Measurements from ENCODE around the gene CDK5. TPM values are rescaled to one million over a fixed set of nuclear protein-coding genes. Genes with fewer than 3 reads are reported as not detected.

The CDK5 gene
- total RNA-seq, 2 experiments from 2014 or later = 10.0 to 10.1 TPM

DNA sequence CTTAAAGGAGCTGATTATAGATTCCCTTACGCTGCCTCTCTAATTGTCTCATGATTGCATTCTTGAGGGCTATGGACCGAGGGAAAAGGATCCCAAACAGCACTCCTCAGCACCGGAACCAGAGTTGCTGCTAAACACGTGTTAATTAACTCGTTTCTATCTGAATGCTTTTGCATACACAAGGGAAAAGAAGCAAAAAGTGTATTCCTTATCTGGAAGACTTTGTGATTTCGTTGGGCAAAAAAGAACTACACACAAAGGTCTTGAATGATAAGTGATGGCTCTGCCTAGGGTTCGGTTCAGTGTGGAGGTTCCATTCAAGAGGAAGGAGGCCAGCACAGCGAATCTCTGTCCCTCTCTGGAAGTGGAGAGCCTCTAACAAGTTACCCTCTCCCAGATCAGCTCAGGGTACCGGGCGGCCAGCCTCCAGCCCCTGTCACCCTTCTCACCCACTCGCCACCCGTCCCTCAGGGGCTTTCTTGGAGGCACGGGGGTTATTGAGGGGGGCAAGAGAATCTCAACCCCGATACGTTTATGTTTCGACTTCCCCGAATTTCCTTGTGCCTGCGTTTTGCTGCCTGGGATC is 1.2 kb upstream of the CDK5 start:
- no peaks in the 10 kb centered on the region for H3K36me3 Mint-ChIP-seq (ENCODE audit: low read depth)
- H3K4me1 Mint-ChIP-seq (ENCODE audit: low read depth) = peaks cover 35% of the 10 kb centered on the region
- peak overlapping the region; percentile 85 for H3K4me3 Mint-ChIP-seq
- H3K9me3 Mint-ChIP-seq = no peaks in the 10 kb centered on the region
- no peak for DNase-seq
- H3K27me3 Mint-ChIP-seq (ENCODE audit: low read depth) = no peaks in the 10 kb centered on the region
- CTCF ChIA-PET = interaction anchor here (0.6 to 1.2 kb wide), 4 partner anchors 28 to 74 kb away, joined by 3 to 5 read pairs (median 4); no protein-coding TSS in a partner anchor
- H3K27ac Mint-ChIP-seq = peak overlapping the region; percentile 89
- intact Hi-C loops (cut with micrococcal nuclease) = loop anchor here (1.0 kb wide), 8 partner anchors 20 to 291 kb away; partner anchors contain the start of genes ABCB8, ABCF2, CHPF2 and FASTK

DNA sequence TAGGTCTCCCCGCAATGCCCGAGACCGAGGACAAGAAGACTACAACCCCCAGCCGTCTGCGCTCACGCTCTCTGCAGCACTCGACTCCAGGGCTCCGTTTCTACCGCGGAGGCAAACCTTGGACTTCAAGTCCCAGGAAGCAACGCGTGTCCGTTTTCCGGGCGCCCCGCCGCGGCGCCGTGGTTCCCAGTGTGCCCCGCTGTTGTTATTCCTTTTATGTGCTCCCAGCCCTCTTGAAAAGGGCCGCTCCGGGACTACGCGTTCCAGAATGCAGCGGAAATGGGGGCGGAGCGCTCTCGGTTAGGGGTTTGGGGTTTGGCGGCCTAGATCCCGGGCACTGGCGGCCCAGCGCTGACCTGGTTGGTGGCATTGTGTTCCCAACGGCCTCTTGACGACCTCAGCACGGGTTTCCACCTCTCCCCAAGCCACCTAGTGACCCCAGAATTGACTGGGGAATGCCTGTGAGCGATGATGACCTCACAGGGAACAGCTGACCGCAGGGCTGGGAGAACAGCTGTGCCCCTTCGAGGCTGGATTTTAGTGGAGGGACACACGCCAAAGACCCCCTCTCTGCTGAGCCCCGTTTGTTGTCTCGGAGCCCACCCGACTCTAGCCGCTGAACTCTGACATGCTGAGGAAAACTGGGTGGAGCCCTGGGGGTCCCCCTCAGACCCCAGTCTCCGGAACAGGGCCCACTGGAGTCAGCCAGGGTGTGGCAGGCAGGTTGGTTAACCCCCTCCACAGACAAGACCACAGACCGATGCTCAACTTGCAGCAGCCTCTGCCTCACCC is 488 bp upstream of the CDK5 start:
- Mint-ChIP-seq H3K4me1 (ENCODE audit: low read depth) (peaks cover 35% of the 10 kb centered on the region), H3K4me3 (peak overlapping the region; percentile 85), H3K27me3 (ENCODE audit: low read depth) (no peaks in the 10 kb centered on the region), H3K27ac (peak overlapping the region; percentile 89), H3K9me3 (no peaks in the 10 kb centered on the region), H3K36me3 (ENCODE audit: low read depth) (no peaks in the 10 kb centered on the region)
- CTCF ChIA-PET = interaction anchor here (0.6 to 1.2 kb wide), 4 partner anchors 27 to 74 kb away, joined by 3 to 5 read pairs (median 4); no protein-coding TSS in a partner anchor
- intact Hi-C loops (cut with micrococcal nuclease) = loop anchor here (1.0 kb wide), 7 partner anchors 19 to 292 kb away; partner anchors contain the start of genes ABCB8, ABCF2, CHPF2 and FASTK
- peak; percentile 98 for DNase-seq

DNA sequence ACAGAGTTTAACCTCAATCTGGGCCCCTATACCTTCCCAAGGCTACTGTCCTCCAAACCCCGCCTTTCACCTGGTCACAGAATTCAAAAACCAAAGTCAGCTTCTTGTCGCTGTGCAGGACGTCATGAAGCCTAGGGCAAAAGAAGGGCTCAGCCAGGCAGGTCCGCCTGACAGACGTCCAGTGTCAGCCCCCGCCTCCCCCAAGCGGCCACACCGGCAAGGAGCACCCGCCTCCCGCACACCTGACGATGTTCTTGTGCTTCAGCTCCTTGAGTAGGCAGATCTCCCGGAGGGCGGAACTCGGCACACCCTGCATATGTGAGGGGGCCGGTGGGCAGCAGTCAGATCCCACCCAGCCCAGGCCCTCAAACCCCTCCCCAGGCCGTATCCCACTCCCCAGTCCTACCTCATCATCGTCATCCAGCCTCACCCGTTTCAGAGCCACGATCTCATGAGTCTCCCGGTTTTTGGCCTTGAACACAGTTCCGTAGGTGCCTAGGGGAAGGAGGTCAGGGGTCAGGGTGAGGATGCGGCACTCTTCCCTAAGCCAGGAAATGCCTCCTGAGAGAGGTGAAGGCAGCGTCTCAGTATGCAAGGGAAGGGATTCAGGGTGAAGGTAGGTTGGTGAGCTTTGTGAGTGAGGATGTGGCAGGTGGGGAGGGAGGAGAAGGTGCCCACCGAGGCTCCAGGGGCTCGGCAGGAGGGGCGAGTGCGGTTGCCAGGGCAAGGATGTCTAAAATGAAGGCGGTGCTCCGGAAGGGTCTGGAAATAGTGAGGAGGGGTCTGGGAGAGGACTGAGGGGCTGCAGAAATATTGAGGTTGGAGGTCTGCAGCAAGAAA is 811 bp downstream of the CDK5 start:
- Mint-ChIP-seq H3K27ac (no peak overlapping the region), H3K27me3 (ENCODE audit: low read depth) (no peaks in the 10 kb centered on the region), H3K36me3 (ENCODE audit: low read depth) (no peaks in the 10 kb centered on the region), H3K9me3 (no peaks in the 10 kb centered on the region), H3K4me1 (ENCODE audit: low read depth) (peaks cover 39% of the 10 kb centered on the region), H3K4me3 (peak overlapping the region; percentile 85)
- CTCF ChIA-PET = no interaction called here
- intact Hi-C loops (cut with micrococcal nuclease) = no loop called here
- no peak for DNase-seq

DNA sequence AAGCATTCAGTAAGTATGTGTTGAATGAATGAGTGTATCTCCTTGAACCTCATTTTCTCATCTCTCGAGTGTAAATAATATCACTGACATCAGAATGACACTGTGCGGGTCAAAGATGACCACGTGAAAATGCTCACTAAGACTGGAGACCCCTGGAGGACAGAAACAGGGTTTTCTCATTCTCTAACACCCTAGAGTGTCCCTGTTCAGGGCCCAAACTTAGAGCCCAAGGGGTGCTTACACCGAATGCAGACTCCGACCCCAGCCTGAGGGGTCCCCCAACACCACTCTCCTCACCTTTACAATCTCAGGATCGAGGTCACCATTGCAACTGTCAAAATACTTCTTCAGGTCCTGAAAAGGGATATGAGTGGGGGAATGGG is 1.4 kb downstream of the CDK5 start:
- Mint-ChIP-seq H3K27ac (no peak overlapping the region), H3K4me3 (peak overlapping the region; percentile 85), H3K9me3 (no peaks in the 10 kb centered on the region), H3K27me3 (ENCODE audit: low read depth) (no peaks in the 10 kb centered on the region), H3K4me1 (ENCODE audit: low read depth) (peaks cover 36% of the 10 kb centered on the region), H3K36me3 (ENCODE audit: low read depth) (no peaks in the 10 kb centered on the region)
- CTCF ChIA-PET = interaction anchor here (1.2 kb wide), 1 partner anchor 64 kb away, joined by 3 read pairs; no protein-coding TSS in a partner anchor
- no peak for DNase-seq
- intact Hi-C loops (cut with micrococcal nuclease) = no loop called here

DNA sequence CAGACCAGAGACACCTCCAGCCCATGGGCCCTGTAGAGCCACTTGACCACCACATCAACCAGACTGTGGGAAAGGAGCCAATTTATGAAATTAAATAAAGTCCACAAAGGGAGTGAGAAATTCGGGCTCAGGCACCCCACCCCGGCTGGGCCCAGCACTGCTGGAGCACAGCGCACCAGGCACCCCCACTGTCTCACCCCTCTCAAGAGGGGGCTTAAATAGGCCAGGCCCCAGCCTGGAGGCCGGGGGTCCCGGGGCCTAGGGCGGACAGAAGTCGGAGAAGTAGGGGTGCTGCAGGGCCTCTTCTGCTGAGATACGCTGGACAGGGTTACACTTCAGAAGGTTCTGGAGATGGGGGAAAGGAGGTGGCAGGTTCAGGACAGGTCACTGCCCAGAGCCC is 3.9 kb downstream of the CDK5 start:
- no peak overlapping the region for H3K27ac Mint-ChIP-seq
- no peaks in the 10 kb centered on the region for H3K36me3 Mint-ChIP-seq (ENCODE audit: low read depth)
- peaks cover 19% of the 10 kb centered on the region for H3K4me1 Mint-ChIP-seq (ENCODE audit: low read depth)
- intact Hi-C loops (cut with micrococcal nuclease) = no loop called here
- no peaks in the 10 kb centered on the region for H3K9me3 Mint-ChIP-seq
- no peaks in the 10 kb centered on the region for H3K27me3 Mint-ChIP-seq (ENCODE audit: low read depth)
- CTCF ChIA-PET = no interaction called here
- H3K4me3 Mint-ChIP-seq = no peak overlapping the region
- no peak for DNase-seq

DNA sequence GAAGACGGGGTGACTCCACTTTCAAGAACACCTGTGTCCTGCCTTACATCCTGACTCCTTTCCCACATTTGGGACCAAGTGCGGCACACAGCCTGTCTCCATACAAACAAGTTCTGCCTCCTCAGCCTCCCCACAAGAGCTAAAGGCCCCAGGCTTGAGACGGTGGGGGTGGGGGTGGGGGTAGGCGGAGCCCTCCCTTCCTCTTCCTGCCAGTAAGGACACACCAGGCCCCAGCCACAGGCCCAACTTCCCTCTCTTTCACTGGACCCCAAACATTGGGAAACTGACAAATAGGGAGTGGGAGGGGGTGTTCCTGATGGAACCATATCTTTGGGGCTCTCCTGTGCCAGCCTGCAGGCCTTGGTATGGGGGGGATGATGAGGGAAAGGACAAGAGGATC is 4.6 kb downstream of the CDK5 start:
- no peak for DNase-seq
- H3K27me3 Mint-ChIP-seq (ENCODE audit: low read depth) = no peaks in the 10 kb centered on the region
- intact Hi-C loops (cut with micrococcal nuclease) = no loop called here
- no peaks in the 10 kb centered on the region for H3K9me3 Mint-ChIP-seq
- CTCF ChIA-PET = interaction anchor here (1.1 kb wide), 1 partner anchor 34 kb away, joined by 4 read pairs; no protein-coding TSS in a partner anchor
- no peaks in the 10 kb centered on the region for H3K36me3 Mint-ChIP-seq (ENCODE audit: low read depth)
- H3K4me3 Mint-ChIP-seq = no peak overlapping the region
- H3K4me1 Mint-ChIP-seq (ENCODE audit: low read depth) = peaks cover 16% of the 10 kb centered on the region
- H3K27ac Mint-ChIP-seq = no peak overlapping the region

DNA sequence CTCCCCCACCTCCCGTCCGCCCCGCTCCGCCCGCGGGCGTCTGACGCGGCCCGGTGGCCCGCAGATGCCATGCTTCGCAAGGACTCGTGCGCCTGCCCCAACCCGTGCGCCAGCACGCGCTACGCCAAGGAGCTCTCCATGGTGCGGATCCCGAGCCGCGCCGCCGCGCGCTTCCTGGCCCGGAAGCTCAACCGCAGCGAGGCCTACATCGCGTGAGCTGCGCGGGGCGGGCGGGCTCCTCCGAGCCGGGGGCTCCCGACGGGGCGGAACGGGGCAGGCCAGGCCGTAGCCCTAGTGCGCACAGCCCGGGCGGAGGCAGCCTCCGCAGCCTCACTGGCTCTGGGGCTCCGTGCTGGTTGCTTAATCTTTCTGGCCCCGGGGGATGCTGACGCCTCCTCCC is 6.6 kb downstream of the CDK5 start:
- H3K27ac Mint-ChIP-seq = no peak overlapping the region

DNA sequence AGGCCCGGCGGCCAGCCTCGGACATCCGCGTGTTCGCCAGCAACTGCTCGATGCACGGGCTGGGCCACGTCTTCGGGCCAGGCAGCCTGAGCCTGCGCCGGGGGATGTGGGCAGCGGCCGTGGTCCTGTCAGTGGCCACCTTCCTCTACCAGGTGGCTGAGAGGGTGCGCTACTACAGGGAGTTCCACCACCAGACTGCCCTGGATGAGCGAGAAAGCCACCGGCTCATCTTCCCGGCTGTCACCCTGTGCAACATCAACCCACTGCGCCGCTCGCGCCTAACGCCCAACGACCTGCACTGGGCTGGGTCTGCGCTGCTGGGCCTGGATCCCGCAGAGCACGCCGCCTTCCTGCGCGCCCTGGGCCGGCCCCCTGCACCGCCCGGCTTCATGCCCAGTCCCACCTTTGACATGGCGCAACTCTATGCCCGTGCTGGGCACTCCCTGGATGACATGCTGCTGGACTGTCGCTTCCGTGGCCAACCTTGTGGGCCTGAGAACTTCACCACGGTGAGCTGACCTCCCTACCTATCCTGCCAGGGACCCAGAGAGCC is 8.7 kb downstream of the CDK5 start:
- Mint-ChIP-seq H3K36me3 (ENCODE audit: low read depth) (no peaks in the 10 kb centered on the region), H3K27me3 (ENCODE audit: low read depth) (no peaks in the 10 kb centered on the region), H3K9me3 (no peaks in the 10 kb centered on the region), H3K4me1 (ENCODE audit: low read depth) (peaks cover 5% of the 10 kb centered on the region), H3K27ac (no peak overlapping the region), H3K4me3 (no peak overlapping the region)
- DNase-seq = no peak
- intact Hi-C loops (cut with micrococcal nuclease) = no loop called here
- CTCF ChIA-PET = no interaction called here

More for the DNA sequence above, 6.6 kb downstream of the CDK5 start:
- CTCF ChIA-PET = no interaction called here
- no peaks in the 10 kb centered on the region for H3K9me3 Mint-ChIP-seq
- no peaks in the 10 kb centered on the region for H3K36me3 Mint-ChIP-seq (ENCODE audit: low read depth)
- no peaks in the 10 kb centered on the region for H3K27me3 Mint-ChIP-seq (ENCODE audit: low read depth)
- DNase-seq = peak; percentile 70
- intact Hi-C loops (cut with micrococcal nuclease) = no loop called here
- H3K4me3 Mint-ChIP-seq = no peak overlapping the region
- H3K4me1 Mint-ChIP-seq (ENCODE audit: low read depth) = peaks cover 5% of the 10 kb centered on the region

DNA sequence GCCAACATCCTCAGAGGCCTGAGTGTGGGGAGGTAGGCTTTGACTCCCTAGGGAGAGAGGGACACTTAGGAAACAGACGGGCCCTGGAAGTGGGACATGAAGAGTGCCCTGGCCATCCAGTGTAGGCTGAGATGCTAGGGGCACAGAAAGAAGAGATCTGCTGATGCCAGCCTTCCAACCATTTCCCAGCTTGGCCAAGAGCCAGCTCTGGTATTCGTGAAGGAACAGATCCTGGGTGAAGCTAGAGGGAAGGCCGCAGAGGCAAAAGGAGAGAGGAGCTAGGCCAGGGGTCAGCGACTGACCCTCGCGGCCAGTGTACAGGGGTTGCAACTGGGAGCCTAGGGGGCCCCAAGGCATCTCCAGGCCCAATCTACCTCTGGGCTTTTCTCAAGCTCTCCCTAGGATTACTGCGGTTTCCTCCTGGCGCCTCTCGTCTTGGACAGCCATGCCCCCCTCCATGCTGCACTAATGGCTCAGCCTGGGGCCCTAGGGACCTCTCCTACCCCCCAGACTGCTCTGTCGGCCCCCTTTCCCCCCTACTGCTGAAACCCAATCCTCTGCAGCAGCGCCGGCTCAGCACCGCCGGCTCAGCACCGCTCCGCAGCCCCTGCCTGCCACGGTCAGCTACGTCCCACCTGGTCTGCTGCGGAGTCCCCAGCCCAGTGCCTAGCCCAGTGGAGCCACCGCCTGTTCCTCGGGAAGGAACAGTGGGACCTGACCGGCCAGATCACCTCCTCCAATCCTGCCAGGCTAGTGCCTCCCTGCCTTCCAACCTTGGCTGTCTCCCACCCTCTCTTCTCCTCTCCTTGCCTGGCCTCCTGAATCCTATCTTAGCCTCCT is 9.5 kb downstream of the CDK5 start, which contains the start of gene ASIC3:
Gene ASIC3, plus strand, starts transcription at position 556 of the 840 bp plus-strand sequence. CDS start 355 bp downstream, outside the sequence.
- H3K36me3 Mint-ChIP-seq (ENCODE audit: low read depth) = no peaks in the 10 kb centered on the region
- DNase-seq = no peak
- H3K27me3 Mint-ChIP-seq (ENCODE audit: low read depth) = no peaks in the 10 kb centered on the region
- H3K4me3 Mint-ChIP-seq = no peak within 1 kb of the TSS
- H3K9me3 Mint-ChIP-seq = no peaks in the 10 kb centered on the region
- intact Hi-C loops (cut with micrococcal nuclease) = no loop called here
- CTCF ChIA-PET = interaction anchor here (1.0 kb wide), 1 partner anchor 53 kb away, joined by 3 read pairs; no protein-coding TSS in a partner anchor
- H3K27ac Mint-ChIP-seq = no peak within 1 kb of the TSS
- peaks cover 5% of the 10 kb centered on the region for H3K4me1 Mint-ChIP-seq (ENCODE audit: low read depth)

DNA sequence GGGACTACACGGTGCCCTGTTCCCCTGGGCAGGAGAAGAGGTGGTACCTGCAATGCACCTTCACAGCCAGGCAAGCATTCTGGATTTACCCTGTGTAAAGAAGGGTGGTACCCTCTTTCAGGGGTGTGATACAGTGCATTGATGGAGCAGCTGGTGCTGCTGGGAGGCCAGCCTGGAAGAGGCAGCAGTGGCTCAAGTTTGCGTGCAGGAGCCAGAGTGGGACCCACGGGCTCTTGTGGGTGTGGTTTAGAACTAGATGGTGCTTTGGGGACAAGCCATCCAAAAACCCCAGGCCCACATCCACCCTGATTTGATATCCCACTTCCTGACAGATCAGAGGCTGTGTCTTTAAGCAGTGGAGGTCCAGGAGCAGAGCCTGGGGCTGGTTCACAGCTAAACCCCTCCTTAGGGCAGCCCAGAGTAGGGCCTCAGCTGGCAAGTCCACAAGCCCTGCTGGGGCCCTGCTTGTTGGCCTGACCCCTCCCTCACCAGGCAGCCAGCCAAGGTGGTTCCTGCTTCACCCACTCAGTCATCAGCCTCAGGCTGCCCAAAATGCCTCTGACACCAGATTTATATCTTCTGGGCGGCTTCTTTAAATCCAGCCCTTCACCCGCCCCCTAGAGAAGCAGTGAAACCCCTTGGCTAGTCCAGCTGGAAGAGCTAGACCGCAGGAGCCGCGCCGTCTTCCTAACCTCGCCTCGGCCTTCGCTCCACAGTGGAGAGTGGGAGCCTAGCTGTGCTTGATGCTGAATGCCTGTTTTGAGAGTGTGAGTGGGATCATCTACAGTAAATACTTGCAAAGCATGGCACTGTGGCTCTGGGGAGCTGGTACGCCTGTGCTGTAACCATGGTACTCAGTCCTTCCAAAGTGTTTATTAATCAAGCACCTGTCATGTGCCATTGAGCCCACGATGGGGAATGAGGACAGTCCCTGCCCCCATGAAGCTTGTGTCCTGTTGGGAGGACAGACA is 10.8 kb downstream of the CDK5 start:
- Mint-ChIP-seq H3K27ac (no peak overlapping the region), H3K4me1 (ENCODE audit: low read depth) (no peaks in the 10 kb centered on the region), H3K36me3 (ENCODE audit: low read depth) (no peaks in the 10 kb centered on the region), H3K4me3 (no peak overlapping the region), H3K27me3 (ENCODE audit: low read depth) (no peaks in the 10 kb centered on the region), H3K9me3 (no peaks in the 10 kb centered on the region)
- CTCF ChIA-PET = no interaction called here
- DNase-seq = no peak
- intact Hi-C loops (cut with micrococcal nuclease) = no loop called here
